Mucosa of descending colon (tissue), 3 donors: ENCODE data around the gene PFKFB1. TPM values are rescaled to one million over a fixed set of nuclear protein-coding genes. Genes with fewer than 3 reads are reported as not detected.

Source experiments
- ATAC-seq: fragments of 200-7000 bp; cut with Tn5 transposase; one replicate; pipeline ENCODE4 v1.9.1; 2020; ENCODE audit warnings: mild to moderate bottlenecking, moderate library complexity
- DNase-seq, 3 donors: peaks; one replicate each; pipeline ENCODE4 v3.0.0-alpha.2; 2020
- H3K36me3 ChIP-seq: fragments of 200-600 bp; one replicate; pipeline ENCODE4 v1.8.0; 2021; ENCODE audit warnings: low read depth, mild to moderate bottlenecking
- H3K4me1 ChIP-seq: fragments of 200-600 bp; one replicate; pipeline ENCODE4 v1.8.0; 2021; ENCODE audit warnings: low read depth, mild to moderate bottlenecking
- H3K4me3 ChIP-seq: fragments of 200-600 bp; one replicate; pipeline ENCODE4 v1.8.0; 2021; ENCODE audit warnings: mild to moderate bottlenecking
- H3K9me3 ChIP-seq: fragments of 200-600 bp; one replicate; pipeline ENCODE4 v1.8.0; 2021; ENCODE audit warnings: mild to moderate bottlenecking
- intact Hi-C, 2 donors: fragments of 100-400 bp; cut with DNase I in 1 of 2; cut with micrococcal nuclease in 1 of 2; formaldehyde crosslinking; loops; one replicate each; pipeline versions ENCODE4 v1.11.0 to v1.11.1; 2022; cut with DNase I, micrococcal nuclease
- total RNA-seq, 3 donors: library from RNA; stranded (reverse); fragmentation: NEBNext Ultra II Directional in 2 of 3; extraction: Animal tissue kit (Norgen Biotek cat#: 25700) in 2 of 3; gene quantifications; one replicate each; pipeline versions ENCODE4 v1.2.1 to v1.2.4, GENCODE V29; 2021 to 2023
- TF ChIP-seq, protein P1 (sequence below): fragments of 200-600 bp; IDR thresholded peaks from one replicate; pipeline ENCODE4 v1.8.0; 2022; ENCODE audit warnings: antibody characterized with exemption, mild to moderate bottlenecking
- donor health status: DM: no; HTN: no; CAD: no; lungs with moderate emphysema.
- donor health status: DM: no; HTN: no; CAD: no.
- donor health status: DM: no; HTN: yes; CAD: no.

PFKFB1 gene
- total RNA-seq, 3 donors from 2014 or later: 0.19 to 0.29 TPM; not detected in 1

DNA sequence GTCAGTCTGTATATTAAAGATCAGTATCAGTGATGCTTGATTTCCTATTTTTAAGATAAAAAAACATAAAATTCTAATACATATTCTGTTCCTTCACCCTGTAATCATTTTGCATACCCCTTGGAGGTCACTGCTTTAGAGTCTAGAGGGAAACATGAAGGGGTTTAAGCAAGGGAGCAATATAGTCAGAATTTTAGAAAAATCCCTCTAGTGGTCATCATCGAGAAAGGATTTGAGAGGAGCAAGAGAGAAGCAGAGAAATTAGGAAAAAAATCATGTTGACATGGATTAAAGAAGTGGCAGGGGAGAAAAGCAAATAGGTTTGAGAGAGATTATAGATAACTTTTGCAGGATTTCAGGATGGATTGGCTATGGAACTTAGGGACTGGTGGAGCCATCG lies 17.3 kb upstream of the PFKFB1 start:
- DNase-seq: no peak
- TF ChIP-seq, protein P1, sequence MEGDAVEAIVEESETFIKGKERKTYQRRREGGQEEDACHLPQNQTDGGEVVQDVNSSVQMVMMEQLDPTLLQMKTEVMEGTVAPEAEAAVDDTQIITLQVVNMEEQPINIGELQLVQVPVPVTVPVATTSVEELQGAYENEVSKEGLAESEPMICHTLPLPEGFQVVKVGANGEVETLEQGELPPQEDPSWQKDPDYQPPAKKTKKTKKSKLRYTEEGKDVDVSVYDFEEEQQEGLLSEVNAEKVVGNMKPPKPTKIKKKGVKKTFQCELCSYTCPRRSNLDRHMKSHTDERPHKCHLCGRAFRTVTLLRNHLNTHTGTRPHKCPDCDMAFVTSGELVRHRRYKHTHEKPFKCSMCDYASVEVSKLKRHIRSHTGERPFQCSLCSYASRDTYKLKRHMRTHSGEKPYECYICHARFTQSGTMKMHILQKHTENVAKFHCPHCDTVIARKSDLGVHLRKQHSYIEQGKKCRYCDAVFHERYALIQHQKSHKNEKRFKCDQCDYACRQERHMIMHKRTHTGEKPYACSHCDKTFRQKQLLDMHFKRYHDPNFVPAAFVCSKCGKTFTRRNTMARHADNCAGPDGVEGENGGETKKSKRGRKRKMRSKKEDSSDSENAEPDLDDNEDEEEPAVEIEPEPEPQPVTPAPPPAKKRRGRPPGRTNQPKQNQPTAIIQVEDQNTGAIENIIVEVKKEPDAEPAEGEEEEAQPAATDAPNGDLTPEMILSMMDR: no peak
- no peaks in the 10 kb centered on the region for H3K36me3 ChIP-seq
- no peak overlapping the region for H3K4me3 ChIP-seq
- no peaks in the 10 kb centered on the region for H3K9me3 ChIP-seq
- intact Hi-C loops: loop anchor here in 1 of 2 donors (10.0 kb wide), 1 partner anchor 64 kb away; the partner anchor contains the start of gene PAGE2B
- H3K4me1 ChIP-seq: peaks cover 10% of the 10 kb centered on the region
- ATAC-seq: no peak

DNA sequence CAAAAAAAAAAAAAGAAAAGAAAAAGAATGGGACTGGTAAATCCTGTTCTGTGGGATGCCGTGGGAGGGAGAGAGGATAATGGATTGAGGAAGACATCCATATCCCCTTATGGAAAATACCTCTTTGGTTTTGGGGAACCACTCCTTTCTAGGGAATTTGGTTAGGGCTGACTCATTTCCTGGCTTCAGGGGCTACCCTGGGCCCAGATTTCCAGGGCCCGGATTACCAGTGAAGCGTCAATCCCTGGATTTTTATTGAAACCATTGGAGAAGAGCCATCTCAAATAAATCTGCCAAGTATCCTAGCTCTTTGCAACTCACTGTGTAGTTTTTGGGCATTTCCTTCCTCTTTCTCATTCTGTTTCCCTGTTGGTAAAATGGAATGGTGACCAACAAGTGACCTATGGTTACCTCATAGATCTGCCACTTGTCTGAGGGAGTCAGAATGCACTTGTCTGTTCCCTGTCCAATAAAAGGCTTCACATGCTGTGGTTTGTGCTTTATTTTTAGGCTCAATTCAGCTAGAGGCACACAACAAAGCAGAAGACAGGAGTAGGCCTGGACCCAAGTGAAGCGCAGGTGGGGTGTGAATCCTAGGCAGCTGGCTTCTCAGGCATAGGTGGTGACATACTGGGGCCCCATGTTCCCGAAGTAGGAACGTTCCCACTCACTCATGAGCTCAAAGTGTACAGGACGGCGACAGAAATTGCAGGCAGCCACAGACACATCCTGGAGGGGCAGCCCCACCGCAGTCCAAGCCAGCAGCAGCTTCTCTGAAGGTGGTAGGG lies 14.8 kb upstream of the PFKFB1 start:
- Histone ChIP-seq H3K4me1 (peaks cover 13% of the 10 kb centered on the region), H3K4me3 (no peak overlapping the region), H3K36me3 (no peaks in the 10 kb centered on the region), H3K9me3 (no peaks in the 10 kb centered on the region)
- intact Hi-C loops: no loop called here
- ATAC-seq (no peak), DNase-seq (no peak)
- TF ChIP-seq, protein P1: no peak

DNA sequence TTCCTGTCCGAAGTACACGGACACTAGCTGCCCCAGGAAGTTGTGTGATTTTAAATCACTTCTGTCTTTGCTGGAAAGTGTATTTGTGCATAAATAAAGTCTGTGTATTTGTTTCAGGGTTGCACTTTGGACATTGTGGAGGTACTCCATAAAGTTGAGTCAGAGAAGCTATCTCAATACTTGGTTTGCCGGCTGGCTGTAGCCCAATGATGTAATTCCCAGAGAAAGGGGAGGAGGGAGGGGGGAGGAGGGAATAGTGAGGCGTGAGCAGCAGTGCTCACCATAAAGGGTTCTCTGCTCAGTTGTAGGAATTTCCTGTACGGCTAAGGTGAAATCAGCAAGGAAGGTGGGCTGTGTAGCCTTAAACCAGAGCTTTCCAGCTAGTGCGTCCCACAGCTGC lies 13.7 kb upstream of the PFKFB1 start:
- H3K9me3 ChIP-seq: no peaks in the 10 kb centered on the region
- TF ChIP-seq, protein P1: no peak
- intact Hi-C loops: no loop called here
- H3K36me3 ChIP-seq: no peaks in the 10 kb centered on the region
- peaks cover 13% of the 10 kb centered on the region for H3K4me1 ChIP-seq
- ATAC-seq (peak; percentile 96), DNase-seq (peak in 2 of 3 donors; percentile 55 to 78)
- no peak overlapping the region for H3K4me3 ChIP-seq

DNA sequence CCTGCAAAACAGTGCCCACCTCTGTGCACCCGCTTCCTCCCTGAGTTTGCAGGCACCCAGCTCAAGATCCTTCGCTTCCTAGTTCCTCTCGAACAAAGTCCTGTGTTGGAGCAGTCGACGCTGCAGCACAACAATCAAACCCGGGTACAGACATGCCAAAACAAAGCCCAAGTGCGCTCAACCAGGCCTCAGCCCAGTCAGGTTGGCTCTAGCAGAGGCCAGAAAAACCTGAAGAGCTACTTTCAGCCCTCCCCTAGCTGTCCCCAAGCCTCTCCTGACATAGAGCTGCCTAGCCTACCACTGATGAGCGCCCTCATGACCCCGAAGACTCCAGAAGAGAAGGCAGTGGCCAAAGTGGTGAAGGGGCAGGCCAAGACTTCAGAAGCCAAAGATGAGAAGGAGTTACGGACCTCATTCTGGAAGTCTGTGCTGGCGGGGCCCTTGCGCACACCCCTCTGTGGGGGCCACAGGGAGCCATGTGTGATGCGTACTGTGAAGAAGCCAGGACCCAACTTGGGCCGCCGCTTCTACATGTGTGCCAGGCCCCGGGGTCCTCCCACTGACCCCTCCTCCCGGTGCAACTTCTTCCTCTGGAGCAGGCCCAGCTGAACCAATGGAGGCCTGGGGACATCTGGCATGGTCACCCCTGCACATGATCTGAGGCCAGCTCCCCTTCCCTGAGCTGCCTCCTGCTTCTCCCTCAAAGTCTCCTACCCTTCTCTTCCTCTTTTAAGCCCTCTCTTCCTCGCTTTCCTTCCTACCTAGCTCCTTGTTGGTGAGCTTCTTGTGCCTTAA lies 13.0 kb upstream of the PFKFB1 start:
- DNase-seq (peak in 1 of 3 donors; percentile 30), ATAC-seq (no peak)
- Histone ChIP-seq H3K4me3 (no peak overlapping the region), H3K9me3 (no peaks in the 10 kb centered on the region), H3K4me1 (peaks cover 13% of the 10 kb centered on the region), H3K36me3 (no peaks in the 10 kb centered on the region)
- TF ChIP-seq, protein P1: no peak
- intact Hi-C loops: no loop called here

DNA sequence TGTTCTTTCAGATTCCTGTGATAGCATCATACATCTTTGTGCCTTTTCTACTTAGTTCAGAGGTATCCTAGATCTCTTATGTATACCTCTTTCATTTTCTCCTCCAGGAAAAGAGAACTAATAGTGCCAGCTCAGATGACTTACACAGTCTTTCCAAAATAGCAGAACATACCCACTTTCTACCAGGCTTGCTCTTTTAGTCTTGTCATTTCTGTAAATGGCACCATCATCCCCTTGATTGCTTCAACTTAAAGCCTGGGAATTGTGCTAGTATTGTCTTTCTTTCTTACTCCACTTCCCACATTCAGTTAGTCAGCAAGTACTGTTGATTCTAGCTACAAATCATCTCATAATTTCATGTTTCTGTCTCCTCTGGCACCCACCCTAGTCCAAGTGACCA lies 11.3 kb upstream of the PFKFB1 start:
- Histone ChIP-seq H3K4me3 (no peak overlapping the region), H3K4me1 (peaks cover 13% of the 10 kb centered on the region), H3K36me3 (no peaks in the 10 kb centered on the region), H3K9me3 (no peaks in the 10 kb centered on the region)
- TF ChIP-seq, protein P1: no peak
- intact Hi-C loops: no loop called here
- DNase-seq (no peak), ATAC-seq (no peak)
